ENCODE measurements around the gene TAF13.
A peak's percentile ranks its signal among the peaks of the same experiment; 100 is the strongest.

The TAF13 gene

DNA sequence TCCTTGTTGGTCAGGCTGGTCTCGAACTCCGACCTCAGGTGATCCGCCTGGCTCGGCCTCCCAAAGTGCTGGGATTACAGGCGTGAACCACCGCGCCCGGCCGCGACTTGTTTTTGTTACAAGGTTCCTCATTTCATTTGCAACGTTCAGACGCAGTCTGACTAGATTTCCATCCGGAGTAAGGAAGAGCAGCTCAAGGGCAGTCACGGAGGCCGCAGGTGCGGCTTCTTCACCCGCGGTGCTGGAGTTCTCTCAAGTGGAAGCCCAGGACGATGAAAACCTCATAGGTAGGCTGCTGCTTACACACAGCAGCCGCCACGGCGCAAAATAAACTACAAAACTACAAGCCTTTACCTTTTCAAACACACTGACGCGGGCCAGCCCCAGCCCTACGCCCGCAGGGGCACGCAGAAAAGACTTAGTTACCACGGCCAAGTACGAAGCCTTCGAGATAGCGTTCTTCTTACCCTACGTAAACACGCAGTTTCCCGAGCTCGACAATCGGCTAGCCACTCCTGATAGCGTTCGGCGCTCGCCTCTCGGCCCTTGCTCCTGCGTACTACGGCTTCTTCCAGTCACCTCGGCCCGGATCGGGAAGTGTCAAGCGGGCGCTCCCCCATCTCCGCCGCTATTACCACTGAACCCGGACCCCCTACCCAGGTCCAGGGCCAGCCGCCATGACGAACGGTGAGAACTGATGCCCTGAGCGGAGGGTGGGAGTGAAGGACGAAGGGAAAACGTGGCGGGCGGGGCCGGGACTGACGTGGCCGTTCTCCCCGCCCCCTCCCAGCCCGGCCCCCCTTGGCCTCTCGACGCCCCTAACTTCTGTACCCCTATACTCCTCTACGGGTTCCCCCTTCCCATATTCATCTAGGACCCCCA lies 14.6 kb upstream of the TAF13 start, which contains the start of gene TMEM167B:
TMEM167B (plus strand) TSS at position 569 of the 882 bp plus-strand sequence; CDS start at position 678, 109 bp downstream.
- TF ChIP-seq, protein P1, sequence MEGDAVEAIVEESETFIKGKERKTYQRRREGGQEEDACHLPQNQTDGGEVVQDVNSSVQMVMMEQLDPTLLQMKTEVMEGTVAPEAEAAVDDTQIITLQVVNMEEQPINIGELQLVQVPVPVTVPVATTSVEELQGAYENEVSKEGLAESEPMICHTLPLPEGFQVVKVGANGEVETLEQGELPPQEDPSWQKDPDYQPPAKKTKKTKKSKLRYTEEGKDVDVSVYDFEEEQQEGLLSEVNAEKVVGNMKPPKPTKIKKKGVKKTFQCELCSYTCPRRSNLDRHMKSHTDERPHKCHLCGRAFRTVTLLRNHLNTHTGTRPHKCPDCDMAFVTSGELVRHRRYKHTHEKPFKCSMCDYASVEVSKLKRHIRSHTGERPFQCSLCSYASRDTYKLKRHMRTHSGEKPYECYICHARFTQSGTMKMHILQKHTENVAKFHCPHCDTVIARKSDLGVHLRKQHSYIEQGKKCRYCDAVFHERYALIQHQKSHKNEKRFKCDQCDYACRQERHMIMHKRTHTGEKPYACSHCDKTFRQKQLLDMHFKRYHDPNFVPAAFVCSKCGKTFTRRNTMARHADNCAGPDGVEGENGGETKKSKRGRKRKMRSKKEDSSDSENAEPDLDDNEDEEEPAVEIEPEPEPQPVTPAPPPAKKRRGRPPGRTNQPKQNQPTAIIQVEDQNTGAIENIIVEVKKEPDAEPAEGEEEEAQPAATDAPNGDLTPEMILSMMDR (IDR thresholded peaks at IDR 0.05; ENCODE audit: low read depth, low read length, missing control alignments), result no peak
- peak; percentile 97 for DNase-seq
- Histone ChIP-seq H3K27me3 (replicated peaks) (no peaks in the 10 kb centered on the region), H3K4me3 (ENCODE audit: low read depth, low read length) (peak within 1 kb of the TSS; percentile 94), H3K36me3 (replicated peaks) (peaks cover 13% of the 10 kb centered on the region), H3K27ac (peak within 1 kb of the TSS; percentile 96)
- in situ Hi-C loops (cut with HindIII; ENCODE audit: low pct_ligation_motif_present, low sequenced_read_pairs), result no loop called here

DNA sequence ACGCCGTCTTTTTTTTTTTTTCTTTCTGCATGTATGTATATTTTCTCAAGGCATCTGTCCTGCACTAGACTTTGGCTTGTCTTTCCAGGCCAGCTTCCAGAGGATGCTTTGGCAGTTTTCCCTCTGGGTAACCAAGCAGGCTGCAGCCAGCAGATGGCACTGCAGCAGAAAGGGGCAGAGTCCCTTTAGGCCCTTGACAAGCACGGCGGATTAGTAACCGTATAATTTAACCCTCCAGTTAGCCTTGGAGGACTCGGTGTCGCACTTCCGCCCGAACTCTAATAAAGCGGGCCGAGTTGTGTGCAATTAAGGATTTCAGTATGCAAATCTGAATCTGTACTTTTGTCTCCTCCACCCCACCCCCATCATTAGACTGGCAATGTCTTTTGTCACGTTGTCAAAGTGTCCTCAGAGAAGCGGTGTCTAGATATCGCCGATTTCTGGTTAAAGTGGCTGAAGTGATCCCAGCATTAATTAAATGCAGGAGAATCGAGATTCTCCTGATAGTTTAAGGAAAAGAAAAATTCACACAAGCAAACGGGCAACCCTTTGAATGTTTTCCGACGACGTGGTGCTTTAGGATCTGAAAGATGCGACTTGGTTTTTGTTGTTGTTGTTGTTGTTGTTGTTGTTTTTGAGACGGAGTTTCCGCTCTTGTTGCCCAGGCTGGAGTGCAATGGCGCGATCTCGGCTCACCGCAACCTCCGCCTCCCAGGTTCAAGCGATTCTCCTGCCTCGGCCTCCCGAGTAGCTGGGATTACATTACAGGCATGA lies 13.6 kb upstream of the TAF13 start:
- TF ChIP-seq, protein P1 (IDR thresholded peaks at IDR 0.05; ENCODE audit: low read depth, low read length, missing control alignments), result peak; percentile 63
- Histone ChIP-seq H3K4me3 (ENCODE audit: low read depth, low read length) (no peak overlapping the region), H3K27me3 (replicated peaks) (no peaks in the 10 kb centered on the region), H3K27ac (no peak overlapping the region), H3K36me3 (replicated peaks) (peaks cover 9% of the 10 kb centered on the region)
- no peak for DNase-seq
- in situ Hi-C loops (cut with HindIII; ENCODE audit: low pct_ligation_motif_present, low sequenced_read_pairs), result no loop called here

DNA sequence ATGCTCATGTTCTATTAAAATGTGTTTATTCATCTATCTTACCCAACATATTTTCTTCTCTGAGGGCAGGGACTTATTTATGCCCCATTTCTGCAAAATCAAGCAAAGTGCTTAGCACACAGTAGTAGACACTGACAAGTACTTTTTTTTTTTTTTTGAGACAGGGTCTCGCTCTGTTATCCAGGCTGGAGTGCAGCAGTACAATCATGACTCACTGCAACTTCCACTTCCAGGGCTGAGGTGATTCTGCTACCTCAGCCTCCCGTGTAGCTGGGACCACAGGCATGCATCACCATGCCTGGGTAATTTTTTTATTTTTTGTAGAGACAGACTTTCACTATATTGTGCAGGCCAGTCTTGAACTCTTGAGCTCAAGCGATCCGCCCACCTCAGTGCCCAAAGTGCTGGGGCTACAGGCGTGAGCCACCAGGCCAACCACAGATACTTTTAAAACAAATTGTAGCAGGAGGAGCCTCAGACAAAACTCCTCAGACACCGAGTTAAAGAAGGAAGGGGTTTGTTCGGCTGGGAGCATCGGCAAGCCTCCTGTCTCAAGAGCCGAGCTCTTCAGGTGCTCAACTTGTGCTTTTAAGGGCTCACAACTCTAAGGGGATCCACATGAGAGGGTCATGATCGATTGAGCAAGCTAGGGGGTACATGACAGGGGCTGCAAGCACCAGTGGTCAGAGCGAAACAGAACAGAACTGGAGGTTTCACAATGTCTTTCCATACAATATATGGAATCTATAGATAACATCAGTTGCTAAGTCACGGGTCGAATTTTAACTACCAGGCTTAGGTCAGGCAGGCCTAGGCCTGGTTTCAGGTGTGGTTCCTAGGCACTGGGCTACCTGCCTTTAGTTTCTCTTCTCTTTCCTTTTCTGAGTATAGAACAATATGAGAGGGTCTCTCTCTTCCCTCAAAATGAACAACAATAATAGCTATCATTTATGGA lies 9.0 kb upstream of the TAF13 start:
- in situ Hi-C loops (cut with HindIII; ENCODE audit: low pct_ligation_motif_present, low sequenced_read_pairs), result no loop called here
- TF ChIP-seq, protein P1 (IDR thresholded peaks at IDR 0.05; ENCODE audit: low read depth, low read length, missing control alignments), result no peak
- DNase-seq, result peak; percentile 49

DNA sequence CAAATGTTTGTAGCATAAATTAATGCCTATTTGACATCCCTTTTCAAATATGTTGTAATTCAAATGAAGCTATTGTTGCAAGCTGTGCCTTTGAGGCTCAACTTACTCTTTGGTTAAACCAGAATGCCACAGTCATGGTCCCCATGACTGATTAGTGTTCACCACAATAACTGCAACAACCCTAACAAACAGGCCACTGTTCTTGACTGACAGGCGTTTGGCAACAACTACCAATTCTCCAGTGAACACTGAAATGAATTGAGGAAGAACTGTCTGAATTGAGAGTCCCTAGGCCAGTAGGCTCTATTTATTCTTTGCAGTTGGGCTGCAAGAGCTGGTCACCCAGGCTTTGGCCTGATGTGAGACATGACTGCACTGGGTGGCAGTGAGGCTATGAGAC lies 8.1 kb upstream of the TAF13 start:
- Histone ChIP-seq H3K27ac (no peak overlapping the region), H3K27me3 (replicated peaks) (no peaks in the 10 kb centered on the region), H3K36me3 (replicated peaks) (no peaks in the 10 kb centered on the region), H3K4me3 (ENCODE audit: low read depth, low read length) (no peak overlapping the region)
- no peak for DNase-seq
- TF ChIP-seq, protein P1 (IDR thresholded peaks at IDR 0.05; ENCODE audit: low read depth, low read length, missing control alignments), result no peak
- in situ Hi-C loops (cut with HindIII; ENCODE audit: low pct_ligation_motif_present, low sequenced_read_pairs), result no loop called here

More for the DNA sequence above, 9.0 kb upstream of the TAF13 start:
- Histone ChIP-seq H3K36me3 (replicated peaks) (no peaks in the 10 kb centered on the region), H3K4me3 (ENCODE audit: low read depth, low read length) (no peak overlapping the region), H3K27ac (no peak overlapping the region), H3K27me3 (replicated peaks) (no peaks in the 10 kb centered on the region)

DNA sequence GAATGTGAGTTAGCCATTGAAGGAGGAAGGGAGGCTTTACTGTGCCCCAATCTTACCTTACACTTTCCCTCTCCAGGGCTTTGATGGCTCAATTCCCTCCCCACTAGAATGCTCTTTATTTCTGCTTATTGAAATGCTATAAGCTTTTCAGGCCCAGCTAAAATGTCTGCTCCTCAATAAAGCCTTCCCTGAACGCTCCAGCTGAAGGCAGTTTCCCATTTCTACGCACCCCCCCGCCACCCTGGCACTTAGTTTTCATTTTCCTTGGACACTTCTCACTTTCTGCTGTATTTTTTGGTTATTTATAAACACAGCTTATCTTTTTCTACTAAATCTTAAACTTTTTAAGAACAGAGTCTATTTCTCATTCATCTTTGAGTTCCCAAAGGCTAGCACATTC lies 7.7 kb upstream of the TAF13 start:
- Histone ChIP-seq H3K4me3 (ENCODE audit: low read depth, low read length) (no peak overlapping the region), H3K36me3 (replicated peaks) (no peaks in the 10 kb centered on the region), H3K27me3 (replicated peaks) (no peaks in the 10 kb centered on the region), H3K27ac (no peak overlapping the region)
- TF ChIP-seq, protein P1 (IDR thresholded peaks at IDR 0.05; ENCODE audit: low read depth, low read length, missing control alignments), result no peak
- no peak for DNase-seq
- in situ Hi-C loops (cut with HindIII; ENCODE audit: low pct_ligation_motif_present, low sequenced_read_pairs), result no loop called here
